Panc1 (cell line): Measurements from ENCODE around the gene RIC8B. TPM values are rescaled to one million over a fixed set of nuclear protein-coding genes. Genes with fewer than 3 reads are reported as not detected.

Experiments used
- ATAC-seq: fragments of 200-7000 bp; cut with Tn5 transposase; 2 replicates; pipeline ENCODE4 v1.9.1; 2020; ENCODE audit warnings: mild to moderate bottlenecking, moderate library complexity
- BruUV-seq: library from RNA; stranded (reverse); fragments of 400-500 nt; replicated peaks from 2 replicates; lab custom pipeline; 2021; lab: Mats Ljungman, UMichigan
- CTCF ChIA-PET: fragments of 300-600 bp; sonication (Branson Sonifier 250); formaldehyde crosslinking; loops from one replicate; lab custom pipeline; 2022; ENCODE audit warnings: antibody characterized with exemption; lab: Charles Lee
- POLR2A ChIA-PET: fragments of 300-600 bp; sonication (Branson Sonifier 250); formaldehyde crosslinking; loops from one replicate; lab custom pipeline; 2022; ENCODE audit warnings: antibody characterized with exemption; lab: Charles Lee
- DNase-seq: peaks from one replicate; pipeline ENCODE4 v3.0.0-alpha.2; 2010; ENCODE audit warnings: low read depth, low spot score
- H3K27ac ChIP-seq: 2 replicates; pipeline ENCODE4 v1.5.1; 2011; ENCODE audit warnings: mild to moderate bottlenecking, low read length, inconsistent platforms
- H3K27me3 ChIP-seq: fragments of 200-500 bp; sonication (Bioruptor generic); 2 replicates; pipeline ENCODE4 v1.6.0; 2014; ENCODE audit warnings: low read length, inconsistent platforms; ENCODE audit not compliant: control insufficient read depth, insufficient read depth
- H3K36me3 ChIP-seq: fragments of 200-500 bp; sonication (Bioruptor generic); 2 replicates; pipeline ENCODE4 v1.5.1; 2014; ENCODE audit warnings: inconsistent platforms, mild to moderate bottlenecking, low read length, moderate library complexity; ENCODE audit not compliant: control insufficient read depth, insufficient read depth
- H3K4me1 ChIP-seq: 2 replicates; pipeline ENCODE4 v1.5.1; 2011; ENCODE audit warnings: inconsistent platforms, mild to moderate bottlenecking, low read length, moderate library complexity; ENCODE audit not compliant: control insufficient read depth, insufficient read depth
- H3K4me3 ChIP-seq, 2 experiments: 2 replicates each; pipeline ENCODE4 v1.5.1; 2011 to 2012; ENCODE audit warnings: low read depth in 2 of 2, low read length in 2 of 2, mild to moderate bottlenecking in 2 of 2, inconsistent platforms in 1 of 2, moderate library complexity in 1 of 2
- H3K9me3 ChIP-seq: fragments of 200-500 bp; sonication (Bioruptor generic); 2 replicates; pipeline ENCODE4 v1.5.1; 2014; ENCODE audit warnings: low read depth, mild to moderate bottlenecking, inconsistent platforms, low read length, moderate library complexity; ENCODE audit not compliant: control insufficient read depth, insufficient read depth
- CTCF ChIP-seq: fragments of 450-650 bp; IDR thresholded peaks from 2 replicates; pipeline ENCODE4 v1.5.1; 2017; ENCODE audit warnings: mild to moderate bottlenecking
- POLR2AphosphoS5 ChIP-seq: IDR thresholded peaks from 2 replicates; pipeline ENCODE4 v1.6.1; 2012; ENCODE audit warnings: mild to moderate bottlenecking, low read depth, low read length, moderate library complexity
- REST ChIP-seq, 2 experiments: IDR thresholded peaks; 2 replicates each; pipeline ENCODE4 v1.6.1; 2011 to 2012; ENCODE audit warnings: low read depth in 2 of 2, control low read depth in 1 of 2, low read length in 1 of 2, mild to moderate bottlenecking in 1 of 2, moderate library complexity in 1 of 2; ENCODE audit not compliant: insufficient read depth in 1 of 2
- SIN3A ChIP-seq: IDR thresholded peaks from 2 replicates; pipeline ENCODE4 v1.6.1; 2012; ENCODE audit warnings: low read depth, mild to moderate bottlenecking, low read length, moderate library complexity, borderline replicate concordance; ENCODE audit not compliant: insufficient read depth
- TCF7L2 ChIP-seq: IDR thresholded peaks from 2 replicates; pipeline ENCODE4 v1.6.1; 2011; ENCODE audit warnings: mild to moderate bottlenecking, low read depth, low read length, inconsistent platforms
- in situ Hi-C: cut with HindIII; loops from 2 replicates; pipeline ENCODE4 v1.10.0; 2016; ENCODE audit warnings: low sequenced_read_pairs, low pct_unique_long_range_greater_than_20kb
- intact Hi-C: fragments of 100-400 bp; cut with micrococcal nuclease; formaldehyde crosslinking; loops from one replicate; pipeline ENCODE4 v1.10.0; 2022; ENCODE audit not compliant: unreplicated experiment
- total RNA-seq: library from RNA; stranded (reverse); gene quantifications from one replicate; pipeline ENCODE4 v1.2.1, GENCODE V29; 2021; ENCODE audit not compliant: unreplicated experiment

The RIC8B gene
- total RNA-seq, 1 experiment from 2014 or later = 16.1 TPM

- CTCF ChIA-PET = no interaction called here
- POLR2A ChIA-PET = interaction anchor here (1.0 kb wide), 1 partner anchor 14 kb away, joined by 7 read pairs; no protein-coding TSS in a partner anchor
- Histone ChIP-seq H3K4me3 (no peak overlapping the region), H3K27me3 (peaks cover 7% of the 10 kb centered on the region; the same call in 1 of the 2 replicates), H3K36me3 (no peaks in the 10 kb centered on the region), H3K4me1 (peaks cover 4% of the 10 kb centered on the region; the same call in 1 of the 2 replicates), H3K27ac (no peak overlapping the region), H3K9me3 (no peaks in the 10 kb centered on the region)
- ATAC-seq (no peak), DNase-seq (no peak)
- intact Hi-C loops (no loop called here), in situ Hi-C loops (no loop called here)
- BruUV-seq = no TSS peak
- TF ChIP-seq TCF7L2 (no peak), REST (IDR thresholded peaks at IDR 0.05; ENCODE audit: insufficient read depth in 1 of 2, low read depth in 2 of 2, low read length in 1 of 2) (no peak), SIN3A (no peak), CTCF (no peak; the same call in 1 of the 2 replicates), POLR2AphosphoS5 (no peak)
Observed at GRCh38 chr12:106907411-106907810, 132.9 kb downstream of the RIC8B start.

- peaks cover 4% of the 10 kb centered on the region; the same call in 1 of the 2 replicates for H3K4me1 ChIP-seq
- H3K4me3 ChIP-seq = no peak overlapping the region
- H3K27ac ChIP-seq = no peak overlapping the region
- in situ Hi-C loops = no loop called here
- no TSS peak for BruUV-seq
- H3K9me3 ChIP-seq = no peaks in the 10 kb centered on the region
- no peak for DNase-seq
- POLR2A ChIA-PET = no interaction called here
- H3K36me3 ChIP-seq = no peaks in the 10 kb centered on the region
- no peak for ATAC-seq
- TF ChIP-seq REST (IDR thresholded peaks at IDR 0.05; ENCODE audit: insufficient read depth in 1 of 2, low read depth in 2 of 2, low read length in 1 of 2) (no peak), TCF7L2 (no peak), CTCF (no peak), POLR2AphosphoS5 (no peak), SIN3A (no peak)
- H3K27me3 ChIP-seq = peaks cover 7% of the 10 kb centered on the region; the same call in 1 of the 2 replicates
- CTCF ChIA-PET = no interaction called here
- intact Hi-C loops = no loop called here
Observed at GRCh38 chr12:106907846-106908245, 133.4 kb downstream of the RIC8B start.
